Muscle of leg (tissue), 11 donors: Measurements from ENCODE around the gene SLX4IP. TPM values are rescaled to one million over a fixed set of nuclear protein-coding genes. Genes with fewer than 3 reads are reported as not detected.

Source experiments
- DNase-seq: peaks from one replicate; pipeline ENCODE4 v3.0.0; 2013
- H3K27ac ChIP-seq: one replicate; pipeline ENCODE4 v1.5.1; 2013; ENCODE audit warnings: mild to moderate bottlenecking, low read length, control low read depth
- H3K27me3 ChIP-seq: one replicate; pipeline ENCODE4 v1.6.1; 2013; ENCODE audit warnings: low read length; ENCODE audit not compliant: control insufficient read depth, insufficient read depth
- H3K36me3 ChIP-seq: one replicate; pipeline ENCODE4 v1.6.1; 2013; ENCODE audit warnings: low read length; ENCODE audit not compliant: control insufficient read depth, insufficient read depth
- H3K4me1 ChIP-seq: one replicate; pipeline ENCODE4 v1.6.1; 2013; ENCODE audit warnings: low read length; ENCODE audit not compliant: control insufficient read depth, insufficient read depth
- H3K4me3 ChIP-seq: one replicate; pipeline ENCODE4 v1.5.1; 2013; ENCODE audit warnings: low read length, control low read depth
- H3K9me3 ChIP-seq: replicated peaks from 2 replicates; pipeline ENCODE4 v1.6.1; 2013; ENCODE audit warnings: low read depth, low read length; ENCODE audit not compliant: control insufficient read depth
- WGBS: methylation state at CpG from one replicate; pipeline ENCODE4 v1.1.5; 2013; ENCODE audit warnings: missing lambda C conversion rate; ENCODE audit not compliant: insufficient coverage; 5-methylcytosine and 5-hydroxymethylcytosine counted together
- polyA plus RNA-seq, 8 donors: library from polyadenylated mRNA; unstranded; fragments of 120-200 nt; gene quantifications; one replicate each; pipeline versions ENCODE4 v1.2.1 to v1.2.3, GENCODE V29; 2013; ENCODE audit warnings: inconsistent platforms in 1 of 8, low replicate concordance in 1 of 8; ENCODE audit not compliant: insufficient read length in 8 of 8, insufficient read depth in 1 of 8
- total RNA-seq: library from RNA; stranded (reverse); fragments of 120-200 nt; gene quantifications from one replicate; pipeline ENCODE4 v1.2.4, GENCODE V29; 2013

Gene SLX4IP
- total and polyA plus RNA-seq, 9 donors: 3.3 to 5.0 (median 4.4) TPM

GRCh38 chr20:10475225-10475624 lies 40.1 kb downstream of the SLX4IP start:
- no peaks in the 10 kb centered on the region for H3K27me3 ChIP-seq
- peaks cover 14% of the 10 kb centered on the region for H3K4me1 ChIP-seq
- H3K9me3 ChIP-seq: no peaks in the 10 kb centered on the region
- no peak for DNase-seq
- H3K27ac ChIP-seq: no peak overlapping the region
- no peaks in the 10 kb centered on the region for H3K36me3 ChIP-seq
- H3K4me3 ChIP-seq: no peak overlapping the region
- WGBS: 94% methylated on average over 2 of the region's 2 CpGs

- Histone ChIP-seq H3K27me3 (no peaks in the 10 kb centered on the region), H3K36me3 (no peaks in the 10 kb centered on the region), H3K9me3 (no peaks in the 10 kb centered on the region), H3K27ac (peak overlapping the region; percentile 20), H3K4me3 (no peak overlapping the region), H3K4me1 (peaks cover 14% of the 10 kb centered on the region)
- peak; percentile 77 for DNase-seq
- WGBS: no CpG with 5 or more reads among the region's 3 CpGs
These were observed 41.2 kb downstream of the SLX4IP start for GRCh38 chr20:10476319-10476724.

- Histone ChIP-seq H3K27ac (no peak overlapping the region), H3K27me3 (no peaks in the 10 kb centered on the region), H3K4me3 (no peak overlapping the region), H3K4me1 (peaks cover 14% of the 10 kb centered on the region), H3K9me3 (no peaks in the 10 kb centered on the region), H3K36me3 (no peaks in the 10 kb centered on the region)
- WGBS: no CpG with 5 or more reads among the region's 1 CpG
- DNase-seq: no peak
These were observed 43.1 kb downstream of the SLX4IP start for GRCh38 chr20:10478205-10478604.

GRCh38 chr20:10478930-10479329 lies 43.8 kb downstream of the SLX4IP start:
- no peak for DNase-seq
- no CpG with 5 or more reads among the region's 4 CpGs for WGBS
- no peak overlapping the region for H3K4me3 ChIP-seq
- no peaks in the 10 kb centered on the region for H3K9me3 ChIP-seq
- peaks cover 14% of the 10 kb centered on the region for H3K4me1 ChIP-seq
- no peaks in the 10 kb centered on the region for H3K36me3 ChIP-seq
- H3K27ac ChIP-seq: no peak overlapping the region
- H3K27me3 ChIP-seq: no peaks in the 10 kb centered on the region

- 34% methylated on average over 4 of the region's 5 CpGs for WGBS
- peak; percentile 55 for DNase-seq
- Histone ChIP-seq H3K27ac (no peak overlapping the region), H3K4me1 (peaks cover 3% of the 10 kb centered on the region), H3K4me3 (no peak overlapping the region), H3K27me3 (no peaks in the 10 kb centered on the region), H3K9me3 (no peaks in the 10 kb centered on the region), H3K36me3 (no peaks in the 10 kb centered on the region)
These were observed 46.6 kb downstream of the SLX4IP start for GRCh38 chr20:10481676-10482075.

GRCh38 chr20:10483691-10484090 lies 48.6 kb downstream of the SLX4IP start:
- no CpG with 5 or more reads among the region's 2 CpGs for WGBS

GRCh38 chr20:10487142-10488136 lies 52.3 kb downstream of the SLX4IP start:
- Histone ChIP-seq H3K27me3 (no peaks in the 10 kb centered on the region), H3K9me3 (no peaks in the 10 kb centered on the region), H3K4me1 (no peaks in the 10 kb centered on the region), H3K4me3 (no peak overlapping the region), H3K27ac (peak overlapping the region; percentile 65), H3K36me3 (no peaks in the 10 kb centered on the region)
- peak; percentile 88 for DNase-seq
- WGBS: 80% methylated on average over 6 of the region's 7 CpGs

More at GRCh38 chr20:10483691-10484090, 48.6 kb downstream of the SLX4IP start:
- Histone ChIP-seq H3K9me3 (no peaks in the 10 kb centered on the region), H3K36me3 (no peaks in the 10 kb centered on the region), H3K4me3 (no peak overlapping the region), H3K27me3 (no peaks in the 10 kb centered on the region), H3K4me1 (peaks cover 3% of the 10 kb centered on the region), H3K27ac (no peak overlapping the region)
- no peak for DNase-seq

- WGBS: no CpG with 5 or more reads among the region's 1 CpG
- no peaks in the 10 kb centered on the region for H3K4me1 ChIP-seq
- H3K4me3 ChIP-seq: no peak overlapping the region
- H3K27ac ChIP-seq: no peak overlapping the region
- DNase-seq: no peak
- no peaks in the 10 kb centered on the region for H3K27me3 ChIP-seq
- H3K9me3 ChIP-seq: no peaks in the 10 kb centered on the region
- H3K36me3 ChIP-seq: no peaks in the 10 kb centered on the region
These were observed 53.4 kb downstream of the SLX4IP start for GRCh38 chr20:10488534-10488933.

GRCh38 chr20:10489853-10490252 lies 54.7 kb downstream of the SLX4IP start:
- no CpG with 5 or more reads among the region's 1 CpG for WGBS
- H3K4me1 ChIP-seq: no peaks in the 10 kb centered on the region

GRCh38 chr20:10490257-10490656 lies 55.2 kb downstream of the SLX4IP start:
- Histone ChIP-seq H3K27me3 (no peaks in the 10 kb centered on the region), H3K27ac (no peak overlapping the region), H3K4me1 (no peaks in the 10 kb centered on the region), H3K4me3 (no peak overlapping the region), H3K36me3 (no peaks in the 10 kb centered on the region), H3K9me3 (no peaks in the 10 kb centered on the region)
- WGBS: no CpG with 5 or more reads among the region's 2 CpGs
- DNase-seq: no peak

More at GRCh38 chr20:10489853-10490252, 54.7 kb downstream of the SLX4IP start:
- Histone ChIP-seq H3K27ac (no peak overlapping the region), H3K27me3 (no peaks in the 10 kb centered on the region), H3K9me3 (no peaks in the 10 kb centered on the region), H3K4me3 (no peak overlapping the region), H3K36me3 (no peaks in the 10 kb centered on the region)
- DNase-seq: no peak
